Breast epithelium (tissue), 4 donors: ENCODE measurements around the gene RBM23. TPM values are rescaled to one million over a fixed set of nuclear protein-coding genes. Genes with fewer than 3 reads are reported as not detected.
A peak's percentile ranks its signal among the peaks of the same experiment; 100 is the strongest.

Experiments
- DNase-seq, 2 donors: peaks; one replicate each; pipeline ENCODE4 v3.0.0-alpha.2; 2019; ENCODE audit warnings: low spot score in 2 of 2
- H3K27ac ChIP-seq, 2 donors: fragments of 200-600 bp; sonication (generic) in 1 of 2; one replicate each; pipeline ENCODE4 v1.5.1; 2016 to 2019; ENCODE audit warnings: mild to moderate bottlenecking in 1 of 2
- H3K27me3 ChIP-seq, 2 donors: fragments of 200-600 bp; sonication (generic) in 1 of 2; one replicate each; pipeline versions ENCODE4 v1.5.1 to v1.6.0; 2017 to 2019; ENCODE audit warnings: control low read depth in 1 of 2, mild to moderate bottlenecking in 1 of 2
- H3K36me3 ChIP-seq: fragments of 200-600 bp; one replicate; pipeline ENCODE4 v1.5.1; 2019
- H3K4me1 ChIP-seq, 2 donors: fragments of 200-600 bp; sonication (generic); one replicate each; pipeline ENCODE4 v1.5.1; 2016 to 2019; ENCODE audit warnings: control low read depth in 1 of 2
- H3K4me3 ChIP-seq, 3 donors: fragments of 200-600 bp; sonication (generic); 1 replicate in 2 of 3; 2 replicates in 1 of 3; pipeline ENCODE4 v1.5.1; 2016 to 2019; ENCODE audit warnings: mild to moderate bottlenecking in 3 of 3, moderate library complexity in 2 of 3
- H3K9me3 ChIP-seq, 2 donors: fragments of 200-600 bp; sonication (generic) in 1 of 2; one replicate each; pipeline ENCODE4 v1.5.1; 2016 to 2019; ENCODE audit warnings: control low read depth in 1 of 2
- POLR2A ChIP-seq: fragments of 450-650 bp; IDR thresholded peaks from one replicate; pipeline ENCODE4 v1.6.1; 2016; ENCODE audit warnings: antibody characterized with exemption, mild to moderate bottlenecking, moderate library complexity
- POLR2AphosphoS5 ChIP-seq, 3 donors: sonication (generic); formaldehyde crosslinking; IDR thresholded peaks; one replicate each; pipeline ENCODE4 v1.6.1; 2017; ENCODE audit warnings: antibody characterized with exemption in 3 of 3
- intact Hi-C: fragments of 100-400 bp; cut with DNase I; formaldehyde crosslinking; loops from one replicate; pipeline ENCODE4 v1.15.1; 2023; ENCODE audit warnings: low total_unique reads
- total RNA-seq, 3 donors: library from RNA; depleted of rRNA; stranded (reverse); fragments of >200 nt; gene quantifications; one replicate each; pipeline ENCODE4 v1.1.0, GENCODE V29; 2016
- TF ChIP-seq, protein P1 (sequence below), 3 donors: fragments of 450-650 bp; IDR thresholded peaks; one replicate each; pipeline ENCODE4 v1.5.1; 2016 to 2017; ENCODE audit warnings: antibody characterized with exemption in 3 of 3, mild to moderate bottlenecking in 3 of 3, moderate library complexity in 3 of 3

The RBM23 gene
- total RNA-seq, 3 donors from 2014 or later: 85.5 to 194 (median 174) TPM

DNA sequence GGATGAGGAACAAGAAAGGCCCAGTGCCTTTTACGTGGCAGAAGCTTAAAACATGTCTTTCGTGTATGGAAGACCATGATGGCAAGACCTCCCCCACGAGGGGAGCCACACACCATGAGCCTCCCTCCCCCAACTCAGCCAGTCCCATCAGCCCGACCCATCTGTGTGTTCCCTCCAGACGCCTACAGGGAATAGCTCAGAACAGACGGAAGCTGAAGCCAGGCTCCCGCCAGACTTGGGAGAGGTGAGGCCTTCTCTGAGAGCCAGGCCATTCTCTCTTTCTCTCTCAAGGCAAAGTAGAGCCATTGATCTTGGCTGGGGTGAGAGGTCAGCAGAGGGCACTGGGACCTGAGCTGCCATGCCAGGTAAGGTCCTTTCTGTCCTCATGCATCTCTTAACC, 26.5 kb downstream of the RBM23 start:
- DNase-seq: no peak
- no peaks in the 10 kb centered on the region for H3K36me3 ChIP-seq

DNA sequence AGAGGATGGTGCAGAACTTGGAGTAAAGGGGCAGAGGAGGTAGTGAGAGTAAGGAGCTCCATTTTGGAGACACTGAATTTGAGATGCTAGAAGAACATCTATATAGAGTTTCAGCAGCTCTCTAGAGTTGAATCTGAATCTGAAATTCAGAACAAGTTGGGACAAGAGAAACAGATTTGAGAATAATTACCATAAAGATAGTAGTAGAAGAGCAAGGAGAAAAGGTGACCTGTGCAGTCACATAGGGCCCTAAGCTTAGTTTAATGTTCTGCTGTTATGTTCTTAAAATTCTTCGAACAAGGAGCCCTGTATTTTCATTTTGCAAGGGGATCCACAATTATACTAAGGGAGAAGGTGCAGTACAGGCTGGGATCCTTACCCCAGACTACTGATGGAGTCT, 28.5 kb downstream of the RBM23 start:
- intact Hi-C loops: no loop called here
- TF ChIP-seq POLR2A (no peak), POLR2AphosphoS5 (IDR thresholded peaks at IDR 0.05) (no peak)
- TF ChIP-seq, protein P1, sequence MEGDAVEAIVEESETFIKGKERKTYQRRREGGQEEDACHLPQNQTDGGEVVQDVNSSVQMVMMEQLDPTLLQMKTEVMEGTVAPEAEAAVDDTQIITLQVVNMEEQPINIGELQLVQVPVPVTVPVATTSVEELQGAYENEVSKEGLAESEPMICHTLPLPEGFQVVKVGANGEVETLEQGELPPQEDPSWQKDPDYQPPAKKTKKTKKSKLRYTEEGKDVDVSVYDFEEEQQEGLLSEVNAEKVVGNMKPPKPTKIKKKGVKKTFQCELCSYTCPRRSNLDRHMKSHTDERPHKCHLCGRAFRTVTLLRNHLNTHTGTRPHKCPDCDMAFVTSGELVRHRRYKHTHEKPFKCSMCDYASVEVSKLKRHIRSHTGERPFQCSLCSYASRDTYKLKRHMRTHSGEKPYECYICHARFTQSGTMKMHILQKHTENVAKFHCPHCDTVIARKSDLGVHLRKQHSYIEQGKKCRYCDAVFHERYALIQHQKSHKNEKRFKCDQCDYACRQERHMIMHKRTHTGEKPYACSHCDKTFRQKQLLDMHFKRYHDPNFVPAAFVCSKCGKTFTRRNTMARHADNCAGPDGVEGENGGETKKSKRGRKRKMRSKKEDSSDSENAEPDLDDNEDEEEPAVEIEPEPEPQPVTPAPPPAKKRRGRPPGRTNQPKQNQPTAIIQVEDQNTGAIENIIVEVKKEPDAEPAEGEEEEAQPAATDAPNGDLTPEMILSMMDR (IDR thresholded peaks at IDR 0.05): no peak
- Histone ChIP-seq H3K9me3 (no peaks in the 10 kb centered on the region), H3K4me1 (peaks cover 0 to 6% of the 10 kb centered on the region in 2 donors), H3K4me3 (no peak overlapping the region), H3K36me3 (no peaks in the 10 kb centered on the region), H3K27ac (no peak overlapping the region), H3K27me3 (no peaks in the 10 kb centered on the region)
- no peak for DNase-seq

More for the DNA sequence above, 26.5 kb downstream of the RBM23 start:
- Histone ChIP-seq H3K9me3 (no peaks in the 10 kb centered on the region), H3K4me3 (no peak overlapping the region), H3K27me3 (no peaks in the 10 kb centered on the region), H3K27ac (no peak overlapping the region), H3K4me1 (peaks cover 0 to 6% of the 10 kb centered on the region in 2 donors)
- TF ChIP-seq POLR2AphosphoS5 (IDR thresholded peaks at IDR 0.05): no peak
- TF ChIP-seq, protein P1 (IDR thresholded peaks at IDR 0.05): no peak
- TF ChIP-seq POLR2A: no peak
- intact Hi-C loops: no loop called here

DNA sequence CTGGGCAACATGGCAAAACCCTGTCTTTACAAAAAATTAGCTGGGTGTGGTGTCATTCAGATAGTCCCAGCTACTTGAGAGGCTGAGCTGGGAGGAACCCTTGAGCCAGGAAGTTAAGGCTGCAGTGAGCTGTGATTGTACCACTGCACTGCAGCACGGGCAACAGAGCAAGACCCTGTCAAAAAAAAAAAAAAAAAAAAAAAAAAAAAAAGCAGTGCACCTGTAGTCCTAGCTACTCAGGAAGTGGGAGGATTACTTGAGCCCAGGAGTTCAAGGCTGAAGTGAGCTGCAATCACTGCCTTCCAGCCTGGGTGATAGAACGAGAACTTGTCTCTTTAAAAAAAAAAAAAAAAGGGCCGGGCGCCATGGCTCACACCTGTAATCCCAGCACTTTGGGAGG, 30.3 kb downstream of the RBM23 start:
- no peak for TF ChIP-seq POLR2A
- TF ChIP-seq, protein P1 (IDR thresholded peaks at IDR 0.05): no peak
- no peak for TF ChIP-seq POLR2AphosphoS5 (IDR thresholded peaks at IDR 0.05)
- no peaks in the 10 kb centered on the region for H3K36me3 ChIP-seq
- no peak overlapping the region for H3K4me3 ChIP-seq
- no peak overlapping the region for H3K27ac ChIP-seq
- no peaks in the 10 kb centered on the region for H3K9me3 ChIP-seq
- no peaks in the 10 kb centered on the region for H3K27me3 ChIP-seq
- H3K4me1 ChIP-seq: peaks cover 0 to 6% of the 10 kb centered on the region in 2 donors
- DNase-seq: no peak
- intact Hi-C loops: loop anchor here (1.0 kb wide), 1 partner anchor 16 kb away; no protein-coding TSS in a partner anchor

DNA sequence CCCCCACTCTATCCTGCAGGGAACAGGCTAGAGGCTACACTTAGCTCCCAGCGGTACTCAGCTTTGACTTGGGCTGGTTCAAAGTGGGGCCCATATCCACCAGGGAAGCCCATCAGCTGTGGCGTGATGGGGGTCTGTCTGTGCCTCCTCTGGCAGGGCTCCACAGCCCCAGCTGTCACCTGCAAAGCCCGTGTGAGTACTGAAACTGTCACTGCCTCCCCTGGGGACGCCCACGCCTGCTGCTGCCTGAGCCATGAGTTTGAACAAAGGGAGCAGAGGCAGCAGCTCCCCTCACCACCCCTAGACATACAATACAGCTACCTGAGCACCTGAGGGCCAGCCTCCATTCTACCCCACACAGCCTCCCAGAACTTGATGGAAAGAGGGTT, 31.0 kb downstream of the RBM23 start:
- Histone ChIP-seq H3K4me1 (peaks cover 0 to 6% of the 10 kb centered on the region in 2 donors), H3K27ac (peak overlapping the region; percentile 89 to 91), H3K27me3 (no peaks in the 10 kb centered on the region), H3K36me3 (no peaks in the 10 kb centered on the region), H3K4me3 (peak overlapping the region in 2 of 3 donors; percentile 69 to 74), H3K9me3 (no peaks in the 10 kb centered on the region)
- no peak for DNase-seq
- intact Hi-C loops: loop anchor here (1.0 kb wide), 1 partner anchor 16 kb away; no protein-coding TSS in a partner anchor
- TF ChIP-seq POLR2AphosphoS5 (IDR thresholded peaks at IDR 0.05): no peak
- TF ChIP-seq, protein P1 (IDR thresholded peaks at IDR 0.05): no peak
- no peak for TF ChIP-seq POLR2A

DNA sequence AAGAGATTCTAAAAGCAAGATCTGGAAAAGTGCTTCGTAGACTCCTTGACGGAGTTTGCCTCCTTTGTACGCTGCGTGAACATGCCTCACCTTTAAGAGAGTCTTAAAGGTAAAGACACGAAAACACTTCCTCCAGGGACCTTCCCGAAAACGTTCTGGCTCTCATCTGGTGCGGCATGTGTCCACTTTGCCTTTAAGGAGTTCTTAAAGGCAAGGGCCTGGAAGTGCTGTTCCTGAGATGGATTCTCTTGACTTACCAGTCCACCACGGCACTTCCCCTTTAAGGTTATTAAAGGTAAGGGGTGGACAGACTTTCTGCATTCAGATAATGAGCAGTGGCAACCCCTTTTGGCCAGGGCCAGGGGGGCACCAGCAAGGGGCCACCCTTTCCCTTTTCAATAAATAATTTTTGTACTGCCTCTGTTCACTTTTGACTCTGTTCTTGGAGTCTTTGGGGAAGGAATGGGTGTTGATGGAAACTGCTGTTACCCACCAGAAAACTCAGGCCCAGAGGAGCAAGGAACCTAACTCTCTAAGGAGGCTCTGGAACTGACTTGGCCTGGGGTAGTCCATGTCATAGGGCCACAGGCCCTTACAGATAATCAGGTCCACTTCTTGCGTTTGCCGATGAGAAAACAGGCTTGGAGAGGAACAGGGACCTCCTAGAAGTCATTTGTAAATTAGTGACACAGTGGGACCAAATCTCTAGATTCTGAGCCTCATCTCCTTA, 31.5 kb downstream of the RBM23 start:
- peak in 1 of 2 donors; percentile 79 for DNase-seq
- peak overlapping the region; percentile 46 to 74 (median 69) for H3K4me3 ChIP-seq
- no peaks in the 10 kb centered on the region for H3K27me3 ChIP-seq
- H3K4me1 ChIP-seq: peaks cover 0 to 10% of the 10 kb centered on the region in 2 donors
- intact Hi-C loops: no loop called here
- H3K9me3 ChIP-seq: no peaks in the 10 kb centered on the region
- H3K27ac ChIP-seq: peak overlapping the region; percentile 89 to 91
- H3K36me3 ChIP-seq: no peaks in the 10 kb centered on the region
- TF ChIP-seq POLR2AphosphoS5 (IDR thresholded peaks at IDR 0.05) (peak in 2 of 3 donors; percentile 38 to 52), POLR2A (no peak)
- TF ChIP-seq, protein P1 (IDR thresholded peaks at IDR 0.05): no peak
